Uterus (tissue), 4 donors: ENCODE measurements around the gene SIM1. TPM values are rescaled to one million over a fixed set of nuclear protein-coding genes. Genes with fewer than 3 reads are reported as not detected.

Source experiments
- DNase-seq, 2 donors: peaks; one replicate each; pipeline ENCODE4 v3.0.0-alpha.2; 2019 to 2020
- H3K27ac ChIP-seq, 2 donors: fragments of 200-600 bp; sonication (generic); 1 replicate in 1 of 2; 2 replicates in 1 of 2; pipeline ENCODE4 v1.5.1; 2016 to 2018
- H3K27me3 ChIP-seq, 2 donors: fragments of 200-600 bp; sonication (generic); one replicate each; pipeline ENCODE4 v1.5.1; 2018 to 2019; ENCODE audit warnings: control low read depth in 1 of 2
- H3K36me3 ChIP-seq, 2 donors: fragments of 200-600 bp; sonication (generic); one replicate each; pipeline ENCODE4 v1.5.1; 2019; ENCODE audit warnings: control low read depth in 1 of 2
- H3K4me1 ChIP-seq, 2 donors: fragments of 200-600 bp; sonication (generic); one replicate each; pipeline ENCODE4 v1.5.1; 2018 to 2019; ENCODE audit warnings: control low read depth in 1 of 2
- H3K4me3 ChIP-seq, 2 donors: fragments of 200-600 bp; sonication (generic); 1 replicate in 1 of 2; 2 replicates in 1 of 2; pipeline ENCODE4 v1.5.1; 2018 to 2019; ENCODE audit warnings: mild to moderate bottlenecking in 1 of 2
- H3K9me3 ChIP-seq, 2 donors: fragments of 200-600 bp; sonication (generic); one replicate each; pipeline ENCODE4 v1.5.1; 2019; ENCODE audit warnings: control low read depth in 1 of 2
- CTCF ChIP-seq, 4 experiments: fragments of 200-600 bp in 2 of 4; fragments of 450-650 bp in 2 of 4; sonication (generic) in 2 of 4; IDR thresholded peaks; one replicate each; pipeline ENCODE4 v1.5.1; 2016 to 2019; ENCODE audit warnings: antibody characterized with exemption in 4 of 4, mild to moderate bottlenecking in 2 of 4, moderate library complexity in 1 of 4
- POLR2A ChIP-seq, 2 donors: fragments of 450-650 bp; IDR thresholded peaks; one replicate each; pipeline ENCODE4 v1.6.1; 2016; ENCODE audit warnings: antibody characterized with exemption in 2 of 2, mild to moderate bottlenecking in 1 of 2, moderate library complexity in 1 of 2
- intact Hi-C: fragments of 100-400 bp; cut with DNase I; formaldehyde crosslinking; loops from one replicate; pipeline ENCODE4 v1.15.1; 2023; ENCODE audit warnings: low total_unique reads
- total RNA-seq, 4 donors: library from RNA; depleted of rRNA in 3 of 4; stranded (reverse); fragments of >200 nt in 3 of 4; gene quantifications; one replicate each; pipeline versions ENCODE4 v1.1.0 to v1.2.4, GENCODE V29; 2014 to 2023
- donor health status: DM: yes; HTN: yes; CAD: no.

Gene SIM1
- total RNA-seq, 4 donors from 2014 or later: under 0.01 TPM; not detected in 3

GRCh38 chr6:100445512-100445911, 19.2 kb downstream of the SIM1 start:
- H3K36me3 ChIP-seq: no peaks in the 10 kb centered on the region
- H3K9me3 ChIP-seq: no peaks in the 10 kb centered on the region
- H3K27me3 ChIP-seq: peaks cover 4 to 46% of the 10 kb centered on the region in 2 donors
- H3K27ac ChIP-seq: no peak overlapping the region
- no peak for TF ChIP-seq POLR2A (IDR thresholded peaks at IDR 0.05)
- no peak for TF ChIP-seq CTCF (IDR thresholded peaks at IDR 0.05)
- DNase-seq: no peak
- H3K4me3 ChIP-seq: no peak overlapping the region
- no peaks in the 10 kb centered on the region for H3K4me1 ChIP-seq
- intact Hi-C loops: no loop called here

- Histone ChIP-seq H3K36me3 (no peaks in the 10 kb centered on the region), H3K9me3 (no peaks in the 10 kb centered on the region), H3K27ac (no peak overlapping the region), H3K4me1 (no peaks in the 10 kb centered on the region), H3K4me3 (no peak overlapping the region), H3K27me3 (peaks cover 0 to 16% of the 10 kb centered on the region in 2 donors)
- intact Hi-C loops: no loop called here
- no peak for DNase-seq
- TF ChIP-seq CTCF (IDR thresholded peaks at IDR 0.05): no peak
- no peak for TF ChIP-seq POLR2A (IDR thresholded peaks at IDR 0.05)
Measured at GRCh38 chr6:100440935-100441334, 23.8 kb downstream of the SIM1 start.

GRCh38 chr6:100435299-100435698, 29.4 kb downstream of the SIM1 start:
- DNase-seq: no peak
- Histone ChIP-seq H3K27me3 (peaks cover 0 to 8% of the 10 kb centered on the region in 2 donors), H3K9me3 (no peaks in the 10 kb centered on the region), H3K27ac (no peak overlapping the region), H3K4me1 (no peaks in the 10 kb centered on the region), H3K36me3 (no peaks in the 10 kb centered on the region), H3K4me3 (no peak overlapping the region)
- TF ChIP-seq POLR2A (IDR thresholded peaks at IDR 0.05) (no peak), CTCF (IDR thresholded peaks at IDR 0.05) (no peak)
- intact Hi-C loops: no loop called here

- intact Hi-C loops: no loop called here
- TF ChIP-seq CTCF (IDR thresholded peaks at IDR 0.05) (no peak), POLR2A (IDR thresholded peaks at IDR 0.05) (no peak)
- Histone ChIP-seq H3K4me1 (no peaks in the 10 kb centered on the region), H3K27me3 (peaks cover 0 to 4% of the 10 kb centered on the region in 2 donors), H3K36me3 (no peaks in the 10 kb centered on the region), H3K9me3 (no peaks in the 10 kb centered on the region), H3K27ac (no peak overlapping the region), H3K4me3 (no peak overlapping the region)
- no peak for DNase-seq
Measured at GRCh38 chr6:100433726-100434435, 30.8 kb downstream of the SIM1 start.

- DNase-seq: no peak
- no peaks in the 10 kb centered on the region for H3K4me1 ChIP-seq
- TF ChIP-seq CTCF (IDR thresholded peaks at IDR 0.05): no peak
- no peak for TF ChIP-seq POLR2A (IDR thresholded peaks at IDR 0.05)
- no peaks in the 10 kb centered on the region for H3K9me3 ChIP-seq
- no peak overlapping the region for H3K27ac ChIP-seq
- peaks cover 0 to 8% of the 10 kb centered on the region in 2 donors for H3K27me3 ChIP-seq
- intact Hi-C loops: no loop called here
- no peak overlapping the region for H3K4me3 ChIP-seq
- no peaks in the 10 kb centered on the region for H3K36me3 ChIP-seq
Measured at GRCh38 chr6:100432136-100432535, 32.6 kb downstream of the SIM1 start.
